DMS153 (cell line): ENCODE results near the gene EPHA8.

Source experiments
- DNase-seq: peaks from one replicate; lab custom pipeline; 2025; lab: John Stamatoyannopoulos, UW

EPHA8 gene

DNA sequence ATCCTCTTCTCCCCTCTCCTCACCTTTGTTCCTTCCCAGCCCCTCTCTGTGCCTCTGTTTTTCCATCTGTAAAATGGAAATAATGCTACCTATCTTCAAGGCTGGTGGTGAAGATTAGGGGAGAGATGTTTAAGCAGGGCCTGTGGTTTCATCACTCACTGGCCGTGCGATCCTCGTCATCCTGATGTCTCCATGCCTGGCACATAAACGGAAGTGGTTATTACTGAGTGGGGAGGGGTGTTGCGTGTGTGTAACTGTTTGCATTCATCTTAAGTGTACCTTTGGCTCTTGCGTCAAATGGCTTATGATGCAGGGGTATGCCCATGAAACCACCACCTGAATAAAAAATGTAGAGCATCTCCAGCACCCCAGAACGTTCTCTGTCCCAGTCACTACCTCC, 56.0 kb downstream of the EPHA8 start:
- DNase-seq, result no peak

DNA sequence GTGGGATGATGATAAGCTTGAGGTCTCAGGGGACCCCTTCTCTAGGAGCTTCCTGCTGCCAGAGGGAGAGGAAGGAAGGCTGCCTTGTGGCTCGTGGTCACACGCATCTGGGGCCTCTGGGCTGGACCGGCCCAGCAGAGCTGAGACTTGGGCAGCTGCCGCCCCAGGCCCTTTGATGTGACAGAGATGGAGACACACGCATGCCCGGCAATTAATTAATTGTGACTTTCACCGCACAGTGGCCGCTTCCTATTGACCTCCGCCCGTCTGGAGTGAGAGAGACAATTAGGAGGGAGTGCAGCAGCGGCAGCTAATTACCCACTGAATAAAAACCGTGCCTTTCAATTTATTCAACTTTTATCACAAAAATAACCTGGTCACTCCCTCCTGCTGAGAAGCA, 56.5 kb downstream of the EPHA8 start:
- DNase-seq, result no peak

DNA sequence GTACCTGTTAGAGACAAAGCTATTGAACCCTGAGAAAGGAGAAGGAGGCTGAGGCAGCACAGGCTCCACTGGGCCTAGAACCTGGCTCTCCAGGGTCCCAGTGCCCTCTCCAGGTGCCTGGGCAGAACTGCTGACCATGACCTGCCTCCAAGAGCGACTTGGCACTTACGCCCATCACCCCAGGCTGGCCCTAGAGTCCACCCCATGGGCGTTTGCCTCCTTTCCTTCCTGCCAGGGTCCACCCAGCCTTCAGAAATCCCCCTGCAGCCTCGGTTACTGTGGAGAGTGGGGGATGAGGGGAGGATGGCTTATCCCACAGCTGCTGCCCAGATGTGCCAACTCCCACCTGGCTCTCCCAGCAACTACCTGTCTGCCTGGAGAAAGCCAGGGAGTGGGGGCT, 58.5 kb downstream of the EPHA8 start:
- no peak for DNase-seq

DNA sequence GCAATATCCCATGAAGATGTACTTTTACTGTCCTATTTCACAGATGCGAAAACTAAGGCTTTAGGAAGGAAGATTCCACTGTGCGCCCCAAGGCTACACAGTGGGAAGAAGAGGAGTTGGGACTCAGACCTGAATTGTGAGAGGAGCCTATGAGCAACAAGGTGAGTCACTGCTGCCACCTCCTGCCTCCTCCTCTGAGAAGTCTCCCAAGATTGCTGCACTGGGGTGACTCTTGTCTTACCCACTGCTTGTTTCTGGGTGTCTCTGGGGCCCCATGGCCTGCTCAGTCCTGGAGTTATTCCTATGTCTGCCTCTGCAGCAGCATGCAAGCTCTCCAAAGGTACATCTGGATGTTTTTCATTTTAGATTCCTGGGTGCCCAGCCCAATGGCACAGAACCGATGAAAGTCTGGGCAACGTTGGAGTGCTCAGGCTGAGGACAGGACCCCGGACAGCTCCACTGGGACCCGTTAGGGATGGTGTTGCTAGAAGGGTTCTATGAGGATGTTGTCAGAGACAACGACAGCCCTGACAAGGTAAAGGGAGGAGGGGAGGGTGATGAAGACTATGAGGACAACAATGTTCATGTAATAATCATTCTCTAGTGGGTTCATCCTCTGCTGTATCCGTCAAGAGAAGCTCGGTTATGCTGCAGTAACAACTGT, 62.1 kb downstream of the EPHA8 start:
- DNase-seq, result no peak

DNA sequence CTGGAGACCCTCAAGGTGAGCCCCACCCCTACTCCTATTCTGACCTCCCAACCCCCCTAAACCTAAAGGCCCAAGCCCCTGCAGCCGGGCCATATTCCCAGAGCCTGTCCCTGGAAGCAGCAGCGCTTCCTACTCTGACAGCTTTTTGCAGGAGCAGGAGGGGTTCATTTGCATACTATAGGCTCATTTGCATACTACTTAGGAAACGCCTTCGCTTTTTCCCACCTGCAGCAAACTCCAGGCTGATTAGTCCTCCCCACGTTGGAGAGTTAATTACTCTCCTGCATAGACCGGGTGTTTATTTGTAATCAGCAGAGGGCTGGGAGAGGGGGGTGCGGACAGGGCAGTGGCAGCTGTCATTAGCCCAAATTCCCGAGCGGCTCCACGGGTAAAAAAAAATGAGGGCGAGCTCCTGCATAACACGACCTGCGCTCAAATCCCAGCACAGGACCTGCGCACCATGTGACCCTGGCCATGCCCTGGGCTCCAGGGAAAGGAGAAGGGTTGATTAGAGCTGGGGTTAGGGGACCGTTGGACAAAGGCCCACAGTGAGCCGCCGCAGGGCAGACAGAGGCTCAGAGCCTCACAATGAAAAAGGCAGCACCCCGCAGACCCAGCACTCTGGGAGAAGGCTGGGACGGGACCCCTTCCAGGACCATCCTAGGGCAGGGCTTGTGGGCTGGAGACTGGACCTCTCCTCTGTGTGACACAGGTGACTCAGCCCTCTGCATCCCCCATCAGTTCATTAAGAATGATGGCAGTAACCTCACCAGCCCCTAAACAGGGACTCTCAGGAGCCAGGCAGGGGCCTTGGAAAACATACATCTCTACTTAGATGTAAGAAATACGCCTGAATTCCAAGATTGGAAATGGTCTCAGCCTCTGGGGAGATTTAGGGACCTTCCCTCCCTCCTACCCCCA, 63.2 kb downstream of the EPHA8 start:
- no peak for DNase-seq

DNA sequence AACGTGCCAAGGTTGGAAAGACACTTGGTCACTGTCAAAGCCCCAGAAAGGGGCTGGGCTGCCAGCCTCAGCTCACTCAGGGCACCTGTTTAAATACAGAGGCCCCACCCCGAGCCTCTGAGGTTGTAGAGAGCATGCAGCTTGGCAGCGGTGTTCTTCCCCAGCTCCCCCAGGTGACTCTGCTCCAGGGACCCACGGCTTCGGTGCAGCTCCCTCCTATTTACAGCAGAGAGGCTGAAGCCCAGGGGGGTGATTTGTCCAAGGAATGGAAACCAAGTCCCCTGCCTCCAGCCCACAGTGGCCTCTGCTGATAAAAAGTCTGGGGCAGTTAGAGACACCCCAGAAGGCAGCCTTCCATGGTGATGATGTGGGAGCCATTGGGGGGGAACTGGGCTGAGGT, 64.0 kb downstream of the EPHA8 start:
- peak; percentile 35 for DNase-seq

DNA sequence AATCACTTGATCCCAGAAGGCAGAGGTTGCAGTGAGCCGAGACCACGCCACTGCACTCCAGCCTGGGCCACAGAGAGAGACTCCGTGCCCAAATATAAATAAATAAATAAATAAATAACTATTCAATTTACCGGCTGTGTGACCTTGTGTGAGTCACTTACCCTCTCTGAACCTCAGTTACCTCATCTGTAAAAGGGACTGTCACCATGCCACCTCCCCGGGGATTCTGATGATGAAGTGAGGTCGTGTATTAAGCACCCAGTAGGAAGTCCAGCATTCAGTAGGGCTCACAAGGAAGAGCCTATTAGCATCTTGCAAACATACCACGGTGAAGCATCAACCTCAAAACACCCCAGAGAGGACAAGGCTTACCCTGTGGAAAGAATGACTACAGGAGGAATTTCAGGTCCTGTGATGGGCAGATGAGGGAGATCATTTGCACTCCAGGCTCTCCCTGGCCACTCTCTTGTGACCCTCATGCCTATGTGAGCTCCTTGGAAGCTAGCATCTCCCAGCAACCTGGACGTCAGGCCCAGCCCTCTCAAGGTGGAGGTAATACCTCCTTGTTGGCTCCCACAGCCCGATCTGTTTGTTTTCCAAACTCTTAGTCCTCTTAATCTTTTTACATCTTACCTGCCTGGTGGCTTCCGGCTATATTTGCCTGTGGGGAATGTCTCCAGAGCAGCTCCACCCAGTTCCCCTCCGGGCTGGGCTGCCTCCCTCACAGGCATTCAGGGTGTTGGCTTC, 65.6 kb downstream of the EPHA8 start:
- DNase-seq, result no peak

DNA sequence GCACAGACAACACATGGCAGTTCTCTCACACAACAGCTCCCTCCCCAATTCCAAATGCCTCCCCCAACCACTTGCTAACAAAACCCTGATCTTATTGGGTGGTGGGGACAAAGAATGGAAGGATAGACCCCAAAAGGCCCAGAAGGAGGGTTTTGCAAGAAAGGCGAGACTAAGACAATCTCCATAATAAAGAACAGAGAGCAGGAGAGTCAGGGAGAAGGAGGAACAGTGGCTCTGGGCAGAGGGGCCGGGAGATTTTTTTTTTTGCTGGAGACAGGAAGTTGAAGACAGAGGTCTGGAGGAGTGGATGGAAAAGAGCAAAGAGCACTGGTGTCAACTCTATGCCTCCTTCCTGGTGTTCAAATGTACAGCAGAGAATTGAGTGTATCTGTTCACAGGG, 66.6 kb downstream of the EPHA8 start:
- no peak for DNase-seq

DNA sequence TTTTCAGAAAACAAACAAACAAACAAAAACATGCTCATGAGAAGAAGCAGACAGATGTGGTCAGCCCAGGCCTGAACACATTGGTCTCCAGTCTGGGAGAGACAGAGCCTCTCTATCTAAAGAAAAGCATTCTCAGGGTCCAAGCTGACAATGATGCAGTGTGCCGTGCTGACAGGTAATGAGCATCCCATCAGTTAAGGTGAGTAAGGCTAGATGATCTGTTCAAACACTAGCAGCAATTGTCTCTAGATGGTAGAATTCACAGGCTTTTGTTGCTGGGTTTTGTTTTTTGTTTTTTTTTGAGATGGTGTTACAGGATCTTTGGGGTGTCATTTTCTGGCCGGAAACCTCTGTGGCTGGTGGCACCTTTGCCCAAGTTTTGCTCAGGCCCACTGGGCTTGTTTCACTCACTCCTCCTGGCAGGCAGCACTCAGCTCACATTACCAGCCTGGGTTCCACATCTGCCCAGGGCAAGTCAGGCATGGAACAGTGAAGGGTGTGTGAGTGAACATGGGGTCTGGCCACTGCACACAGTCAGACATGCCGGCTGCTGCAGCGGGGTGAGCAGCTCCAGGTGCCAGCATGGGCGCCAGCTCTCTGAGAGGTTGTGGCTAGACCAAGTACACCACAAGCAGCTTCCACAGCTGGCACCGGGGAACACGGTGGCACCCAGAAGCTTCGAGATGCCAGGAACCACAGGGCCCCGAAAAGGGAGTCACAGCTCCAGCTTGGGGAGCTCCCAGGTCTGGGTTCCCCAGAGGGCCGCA, 70.6 kb downstream of the EPHA8 start:
- no peak for DNase-seq

DNA sequence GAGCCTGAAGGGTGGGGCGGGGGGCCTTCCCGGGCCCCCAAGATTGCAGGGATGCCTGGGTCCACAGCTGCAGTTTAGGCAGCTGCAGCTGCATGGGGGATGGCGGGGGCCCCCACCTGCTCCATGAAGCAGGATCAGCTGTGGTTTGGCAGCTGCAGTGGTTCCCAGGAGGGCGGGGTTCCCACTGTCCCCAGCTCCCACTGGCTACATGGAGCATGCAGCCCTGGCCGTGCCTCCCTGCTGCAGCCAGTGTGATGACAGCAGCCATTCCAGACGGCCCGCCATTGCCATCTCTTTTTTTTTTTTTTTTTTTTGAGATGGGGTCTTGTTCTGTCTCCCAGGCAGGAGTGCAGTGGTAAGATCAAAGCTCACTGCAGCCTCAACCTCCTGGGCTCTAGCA, 72.1 kb downstream of the EPHA8 start:
- no peak for DNase-seq

DNA sequence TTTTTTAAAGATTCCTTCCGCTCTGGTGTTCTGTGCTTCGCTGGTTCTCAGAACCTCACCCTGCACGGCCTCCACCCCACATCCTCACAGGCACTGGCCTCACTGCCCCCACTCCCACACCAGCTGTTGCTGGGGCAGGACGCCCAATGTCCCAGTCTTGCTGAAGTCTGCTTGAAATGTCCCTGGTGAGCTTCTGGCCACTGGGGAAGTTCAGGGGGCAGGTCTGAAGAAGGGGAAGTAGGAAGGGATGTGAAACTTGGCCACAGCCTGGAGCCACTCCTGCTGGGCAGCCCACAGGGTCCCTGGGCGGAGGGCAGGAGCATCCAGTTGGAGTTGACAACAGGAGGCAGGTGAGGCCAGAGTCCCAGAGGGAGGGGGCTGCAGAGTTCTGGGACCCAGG, 73.1 kb downstream of the EPHA8 start, which contains the start of gene C1QA:
C1QA (plus strand) TSS at position 276 of the 400 bp plus-strand sequence. CDS start 989 bp downstream, outside the sequence.
- DNase-seq, result no peak

DNA sequence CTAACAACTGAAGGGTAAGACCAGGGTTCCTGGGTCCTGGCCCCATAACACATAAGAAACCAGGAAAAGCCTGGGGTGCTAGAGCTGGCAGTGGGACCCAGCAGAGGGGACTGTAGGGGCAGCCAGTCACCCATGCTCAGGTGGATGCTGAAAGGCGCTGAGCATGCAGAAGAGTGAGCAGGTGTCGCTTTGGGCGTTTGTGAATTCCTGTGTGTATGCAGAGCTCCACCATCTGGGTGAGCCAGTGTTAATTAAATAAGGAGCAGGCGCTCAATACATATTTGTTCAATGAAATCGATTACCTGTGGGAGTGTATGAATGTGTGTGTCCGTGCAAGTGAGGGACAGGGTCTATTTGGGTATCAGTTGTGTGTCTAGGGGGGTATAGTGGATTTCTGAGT, 73.6 kb downstream of the EPHA8 start:
- peak; percentile 52 for DNase-seq

DNA sequence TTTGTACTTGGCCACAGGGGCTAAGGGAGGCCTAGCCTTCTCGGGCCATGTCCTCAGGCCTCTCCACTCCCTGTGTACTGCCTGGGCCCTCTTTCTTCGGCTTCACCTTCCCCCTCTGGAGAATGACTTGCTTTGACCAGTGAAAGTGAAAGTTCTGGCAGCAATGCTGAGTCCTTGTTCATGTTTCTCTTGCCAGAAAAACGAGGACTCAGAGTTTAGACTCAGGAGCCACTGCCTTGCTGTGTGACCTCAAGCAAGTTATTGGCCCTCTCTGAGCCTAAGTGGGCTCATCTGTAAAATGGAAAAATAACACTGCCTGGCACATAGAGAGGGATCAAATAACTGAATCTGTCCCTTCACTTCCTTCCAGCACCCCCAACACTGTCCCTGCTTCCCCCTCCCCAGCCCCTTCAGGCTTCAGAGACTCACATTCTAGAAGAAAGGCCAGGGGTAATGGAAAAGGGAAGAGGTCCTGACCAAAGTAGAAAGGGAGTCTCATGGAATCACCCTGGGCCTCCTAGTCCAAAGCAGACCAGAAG, 74.7 kb downstream of the EPHA8 start:
- DNase-seq, result no peak

DNA sequence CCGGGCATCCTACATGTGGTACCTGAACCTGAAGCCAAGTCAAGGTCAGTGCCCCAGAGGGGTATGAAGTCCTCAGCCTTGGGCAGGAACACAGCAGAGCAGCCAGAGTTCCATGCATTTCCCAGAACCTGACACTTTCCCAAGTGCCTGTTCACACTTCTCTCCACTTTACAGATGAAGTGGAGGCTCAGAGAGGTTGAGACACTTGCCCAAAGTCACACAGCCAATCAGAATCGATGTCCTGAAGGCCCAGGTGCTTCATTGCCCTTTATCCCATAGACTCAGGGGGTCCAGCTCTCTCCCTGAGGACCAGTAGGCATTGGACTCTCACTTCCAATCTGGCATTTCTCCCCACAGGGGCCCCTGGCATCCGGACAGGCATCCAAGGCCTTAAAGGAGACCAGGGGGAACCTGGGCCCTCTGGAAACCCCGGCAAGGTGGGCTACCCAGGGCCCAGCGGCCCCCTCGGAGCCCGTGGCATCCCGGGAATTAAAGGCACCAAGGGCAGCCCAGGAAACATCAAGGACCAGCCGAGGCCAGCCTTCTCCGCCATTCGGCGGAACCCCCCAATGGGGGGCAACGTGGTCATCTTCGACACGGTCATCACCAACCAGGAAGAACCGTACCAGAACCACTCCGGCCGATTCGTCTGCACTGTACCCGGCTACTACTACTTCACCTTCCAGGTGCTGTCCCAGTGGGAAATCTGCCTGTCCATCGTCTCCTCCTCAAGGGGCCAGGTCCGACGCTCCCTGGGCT, 75.4 kb downstream of the EPHA8 start:
- no peak for DNase-seq

DNA sequence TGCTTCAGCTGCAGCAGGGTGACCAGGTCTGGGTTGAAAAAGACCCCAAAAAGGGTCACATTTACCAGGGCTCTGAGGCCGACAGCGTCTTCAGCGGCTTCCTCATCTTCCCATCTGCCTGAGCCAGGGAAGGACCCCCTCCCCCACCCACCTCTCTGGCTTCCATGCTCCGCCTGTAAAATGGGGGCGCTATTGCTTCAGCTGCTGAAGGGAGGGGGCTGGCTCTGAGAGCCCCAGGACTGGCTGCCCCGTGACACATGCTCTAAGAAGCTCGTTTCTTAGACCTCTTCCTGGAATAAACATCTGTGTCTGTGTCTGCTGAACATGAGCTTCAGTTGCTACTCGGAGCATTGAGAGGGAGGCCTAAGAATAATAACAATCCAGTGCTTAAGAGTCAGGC, 76.0 kb downstream of the EPHA8 start:
- DNase-seq, result no peak

DNA sequence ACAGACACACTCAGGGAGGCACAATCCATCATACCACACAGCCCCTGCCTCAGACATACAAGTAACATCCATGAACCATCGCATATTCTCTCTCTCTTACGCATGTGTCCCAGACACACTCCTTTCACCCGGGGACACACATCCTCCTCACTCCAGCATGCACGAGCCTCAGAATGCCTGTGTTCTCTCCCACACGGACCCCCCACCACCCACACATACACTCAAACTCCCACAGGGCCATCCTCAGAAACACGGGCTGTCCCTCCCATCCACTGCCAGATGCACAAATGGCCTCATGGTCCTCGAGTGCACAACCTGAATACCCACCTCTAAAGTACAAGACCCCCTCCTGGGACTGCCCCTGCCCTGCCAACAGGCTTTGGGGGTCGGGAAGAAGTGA, 78.0 kb downstream of the EPHA8 start:
- no peak for DNase-seq

DNA sequence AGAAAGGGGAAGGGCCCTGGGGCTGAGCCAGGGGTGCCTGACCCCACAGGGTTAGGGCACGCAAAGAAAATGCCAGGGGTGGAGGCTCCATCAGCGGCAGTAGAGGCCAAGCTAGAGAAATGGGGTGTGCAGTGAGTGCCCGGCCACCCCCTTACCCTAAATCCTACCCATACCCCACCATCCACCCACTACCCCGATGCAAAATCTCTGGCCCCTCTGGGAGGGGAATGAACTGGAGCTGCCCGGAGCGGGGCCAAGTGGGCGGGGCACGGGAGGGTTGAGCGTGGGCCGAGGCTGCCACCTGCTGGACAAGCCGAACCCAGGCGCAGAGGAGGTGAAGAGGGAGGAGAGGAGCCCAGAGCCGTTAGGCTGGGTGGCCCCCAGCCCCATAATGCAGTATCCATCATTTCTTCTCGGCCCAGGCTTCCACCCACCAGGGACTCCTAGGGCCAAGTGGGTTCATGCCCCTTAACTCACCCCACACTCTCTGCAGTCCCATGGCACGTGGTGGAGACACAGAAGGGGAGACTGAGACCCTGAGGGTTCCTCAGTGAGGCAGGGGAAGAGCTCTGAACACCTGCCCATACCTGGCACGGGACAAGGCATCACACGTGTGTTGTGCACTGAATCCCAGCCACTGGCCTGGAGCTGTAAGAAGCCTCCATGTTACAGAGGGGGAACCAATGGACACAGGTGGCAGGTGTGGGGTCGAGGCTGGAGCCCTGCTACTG, 78.8 kb downstream of the EPHA8 start:
- peak; percentile 17 for DNase-seq

DNA sequence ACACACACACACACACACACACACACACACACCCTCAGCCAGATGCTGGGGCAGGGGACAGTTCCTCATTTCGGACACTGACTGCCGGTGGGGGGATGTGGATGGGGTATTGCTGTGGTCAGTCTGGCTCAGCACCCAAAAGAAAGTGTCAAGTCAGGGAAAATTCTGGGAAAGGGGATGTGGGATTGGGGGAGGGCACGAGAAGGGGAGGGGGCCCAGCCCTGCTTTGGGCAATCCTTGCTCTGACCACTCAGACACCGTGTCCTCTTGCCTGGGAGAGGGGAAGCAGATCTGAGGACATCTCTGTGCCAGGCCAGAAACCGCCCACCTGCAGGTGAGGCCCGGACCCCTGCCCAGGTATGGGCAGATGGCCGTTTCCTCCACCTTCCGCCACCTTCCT, 80.1 kb downstream of the EPHA8 start, which contains the start of gene C1QC:
C1QC (plus strand) TSS at position 253 of the 400 bp plus-strand sequence. CDS start 391 bp downstream, outside the sequence.
- no peak for DNase-seq

DNA sequence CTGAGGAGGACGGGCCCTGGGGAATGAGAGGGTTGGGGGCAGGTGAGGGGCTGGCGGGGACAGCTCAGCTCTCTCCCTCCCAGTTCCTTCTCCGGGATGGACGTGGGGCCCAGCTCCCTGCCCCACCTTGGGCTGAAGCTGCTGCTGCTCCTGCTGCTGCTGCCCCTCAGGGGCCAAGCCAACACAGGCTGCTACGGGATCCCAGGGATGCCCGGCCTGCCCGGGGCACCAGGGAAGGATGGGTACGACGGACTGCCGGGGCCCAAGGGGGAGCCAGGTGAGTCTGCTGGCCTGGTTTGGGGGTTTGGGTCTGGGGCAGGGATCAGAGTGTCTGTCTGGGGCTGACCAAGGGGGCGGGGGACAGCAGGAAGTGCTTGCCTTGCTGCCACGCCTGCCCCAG, 80.6 kb downstream of the EPHA8 start:
- no peak for DNase-seq

DNA sequence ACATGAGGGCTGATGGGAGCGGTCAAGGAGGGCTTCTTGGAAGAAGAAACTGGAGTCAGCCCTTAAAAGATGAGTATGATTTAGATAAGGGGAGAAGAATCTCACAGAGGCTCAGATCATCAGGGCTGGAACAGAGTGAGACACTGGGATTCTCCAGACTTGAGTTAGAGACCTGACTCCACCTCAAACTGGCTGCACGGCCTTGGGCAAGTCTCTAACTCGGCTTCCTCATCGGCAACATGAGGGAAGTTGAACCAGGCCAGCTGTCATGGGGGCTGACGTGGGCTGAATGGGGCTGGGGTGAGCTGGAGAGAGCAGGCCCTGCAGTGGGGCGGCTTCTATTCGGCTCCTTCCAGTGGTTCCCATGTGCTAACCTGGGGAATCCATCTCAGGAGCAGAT, 82.6 kb downstream of the EPHA8 start:
- no peak for DNase-seq
